Osteocyte (in vitro differentiated cells): Measurements from ENCODE around the gene VPS41. TPM values are rescaled to one million over a fixed set of nuclear protein-coding genes. Genes with fewer than 3 reads are reported as not detected.

Source experiments
- DNase-seq: peaks from one replicate; pipeline ENCODE4 v3.0.0; 2021; ENCODE audit warnings: mixed read lengths; ENCODE audit not compliant: unreplicated experiment; ENCODE audit errors: extremely low spot score
- H3K27ac Mint-ChIP-seq: one replicate; pipeline ENCODE4 v1.8.0; 2021; ENCODE audit warnings: mild to moderate bottlenecking, mixed read lengths; ENCODE audit not compliant: unreplicated experiment
- H3K27me3 Mint-ChIP-seq: one replicate; pipeline ENCODE4 v1.8.0; 2021; ENCODE audit warnings: mixed read lengths; ENCODE audit not compliant: unreplicated experiment
- H3K36me3 Mint-ChIP-seq: one replicate; pipeline ENCODE4 v1.8.0; 2021; ENCODE audit warnings: mixed read lengths; ENCODE audit not compliant: unreplicated experiment
- H3K4me1 Mint-ChIP-seq: one replicate; pipeline ENCODE4 v1.8.0; 2021; ENCODE audit warnings: mixed read lengths; ENCODE audit not compliant: unreplicated experiment
- H3K4me3 Mint-ChIP-seq: one replicate; pipeline ENCODE4 v1.8.0; 2021; ENCODE audit warnings: mild to moderate bottlenecking, moderate library complexity, mixed read lengths; ENCODE audit not compliant: unreplicated experiment
- H3K9me3 Mint-ChIP-seq: one replicate; pipeline ENCODE4 v1.8.0; 2021; ENCODE audit warnings: mixed read lengths; ENCODE audit not compliant: unreplicated experiment
- CTCF ChIP-seq: fragments of 200-600 bp; sonication (generic); IDR thresholded peaks from 2 replicates; pipeline ENCODE4 v1.5.0; 2021; ENCODE audit warnings: antibody characterized with exemption, mild to moderate bottlenecking, moderate library complexity
- total RNA-seq: library from RNA; stranded (reverse); gene quantifications from 2 replicates; pipeline ENCODE4 v1.2.1, GENCODE V29; 2021

VPS41 gene
- total RNA-seq, 1 donor from 2014 or later = 105 TPM

- Mint-ChIP-seq H3K9me3 (peaks cover 3% of the 10 kb centered on the region), H3K4me1 (no peaks in the 10 kb centered on the region), H3K27me3 (peaks cover 3% of the 10 kb centered on the region), H3K4me3 (no peak overlapping the region), H3K36me3 (no peaks in the 10 kb centered on the region), H3K27ac (no peak overlapping the region)
- no peak for DNase-seq
- TF ChIP-seq CTCF = no peak
Measured at GRCh38 chr7:38686888-38687287, 222.1 kb downstream of the VPS41 start.

- TF ChIP-seq CTCF = no peak
- Mint-ChIP-seq H3K4me1 (no peaks in the 10 kb centered on the region), H3K27me3 (peaks cover 13% of the 10 kb centered on the region), H3K9me3 (peaks cover 3% of the 10 kb centered on the region), H3K36me3 (no peaks in the 10 kb centered on the region), H3K4me3 (no peak overlapping the region), H3K27ac (no peak overlapping the region)
- DNase-seq = no peak
Measured at GRCh38 chr7:38685851-38686250, 223.1 kb downstream of the VPS41 start.

- no peak for TF ChIP-seq CTCF
- DNase-seq = no peak
- Mint-ChIP-seq H3K27ac (no peak overlapping the region), H3K9me3 (peaks cover 3% of the 10 kb centered on the region), H3K4me3 (no peak overlapping the region), H3K36me3 (no peaks in the 10 kb centered on the region), H3K4me1 (no peaks in the 10 kb centered on the region), H3K27me3 (peaks cover 21% of the 10 kb centered on the region)
Measured at GRCh38 chr7:38682606-38683005, 226.4 kb downstream of the VPS41 start.

- Mint-ChIP-seq H3K36me3 (no peaks in the 10 kb centered on the region), H3K27me3 (peaks cover 21% of the 10 kb centered on the region), H3K4me1 (no peaks in the 10 kb centered on the region), H3K27ac (no peak overlapping the region), H3K4me3 (no peak overlapping the region), H3K9me3 (peaks cover 3% of the 10 kb centered on the region)
- DNase-seq = no peak
- TF ChIP-seq CTCF = no peak
Measured at GRCh38 chr7:38681882-38682281, 227.1 kb downstream of the VPS41 start.

GRCh38 chr7:38679419-38679818, 229.6 kb downstream of the VPS41 start:
- TF ChIP-seq CTCF = no peak

More at GRCh38 chr7:38679419-38679818, 229.6 kb downstream of the VPS41 start:
- no peak overlapping the region for H3K4me3 Mint-ChIP-seq
- H3K27ac Mint-ChIP-seq = no peak overlapping the region
- peaks cover 24% of the 10 kb centered on the region for H3K27me3 Mint-ChIP-seq
- no peak for DNase-seq
- H3K9me3 Mint-ChIP-seq = no peaks in the 10 kb centered on the region
- H3K4me1 Mint-ChIP-seq = no peaks in the 10 kb centered on the region
- no peaks in the 10 kb centered on the region for H3K36me3 Mint-ChIP-seq
